A549 (cell line): Measurements from ENCODE around the gene MYMK. TPM values are rescaled to one million over a fixed set of nuclear protein-coding genes. Genes with fewer than 3 reads are reported as not detected.

Source experiments
- ATAC-seq, 2 experiments: fragments of 200-7000 bp in 1 of 2; fragments of >200 bp in 1 of 2; cut with Nextera tagmentation in 1 of 2; cut with Tn5 transposase in 1 of 2; 3 replicates each; pipeline versions ENCODE4 v1.8.0 to v1.9.1; 2018 to 2020; ENCODE audit warnings: mild to moderate bottlenecking in 1 of 2, moderate library complexity in 1 of 2
- CTCF ChIA-PET: fragments of 300-600 bp; sonication (Branson Sonifier 250); formaldehyde crosslinking; extraction: SDS; loops from one replicate; lab custom pipeline; 2021; ENCODE audit warnings: antibody characterized with exemption, inconsistent platforms; lab: Yijun Ruan, JAX
- POLR2A ChIA-PET: fragments of 350-600 bp; formaldehyde crosslinking; extraction: SDS; loops from one replicate; lab custom pipeline; 2021; ENCODE audit warnings: antibody characterized with exemption, inconsistent platforms; lab: Yijun Ruan, JAX
- DNase-seq, 2 experiments: peaks; one replicate each; pipeline versions ENCODE4 v3.0.0 to v3.0.0-alpha.2; 2011 to 2016; ENCODE audit warnings: low read depth in 1 of 2, low spot score in 1 of 2
- FAIRE-seq: peaks from 2 replicates; lab custom pipeline; 2011; peaks lifted over from hg19 to GRCh38; lab: Jason Lieb, UNC
- H3K27ac ChIP-seq, 2 experiments: fragments of >200 bp; sonication (Bioruptor Twin); formaldehyde crosslinking; 3 replicates each; pipeline ENCODE4 v1.5.1; 2016 to 2017
- H3K4me1 ChIP-seq: fragments of >200 bp; sonication (Bioruptor Twin); formaldehyde crosslinking; 3 replicates; pipeline ENCODE4 v1.6.1; 2016
- H3K4me2 ChIP-seq: fragments of >200 bp; sonication (Bioruptor Twin); formaldehyde crosslinking; 3 replicates; pipeline ENCODE4 v1.6.1; 2016
- H3K4me3 ChIP-seq: fragments of >200 bp; sonication (Bioruptor Twin); formaldehyde crosslinking; 3 replicates; pipeline ENCODE4 v1.5.1; 2016
- H3K9me3 ChIP-seq: fragments of >200 bp; sonication (Bioruptor Twin); formaldehyde crosslinking; 3 replicates; pipeline ENCODE4 v1.6.1; 2016
- ATOH8 ChIP-seq: fragments of 250-450 bp; sonication (Bioruptor Pico); IDR thresholded peaks from 2 replicates; pipeline ENCODE4 v1.5.0; 2020; ENCODE audit warnings: low read depth, mild to moderate bottlenecking, moderate library complexity
- CEBPB ChIP-seq, 2 experiments: fragments of >200 bp in 1 of 2; sonication (Bioruptor Twin) in 1 of 2; formaldehyde crosslinking in 1 of 2; IDR thresholded peaks; 2 replicates each; pipeline ENCODE4 v1.6.1; 2012 to 2016
- ELK1 ChIP-seq: fragments of 150-350 bp; IDR thresholded peaks from 2 replicates; pipeline ENCODE4 v1.6.1; 2014; ENCODE audit warnings: low read depth, mild to moderate bottlenecking, low read length
- FOSL2 ChIP-seq, 2 experiments: fragments of 450-650 bp in 1 of 2; fragments of >200 bp in 1 of 2; sonication (Bioruptor Twin) in 1 of 2; formaldehyde crosslinking; IDR thresholded peaks; 2 replicates each; pipeline versions ENCODE4 v1.5.0 to v1.6.1; 2016 to 2020; ENCODE audit warnings: mild to moderate bottlenecking in 1 of 2, moderate library complexity in 1 of 2
- GATA3 ChIP-seq: IDR thresholded peaks from 2 replicates; pipeline ENCODE4 v1.6.1; 2012; ENCODE audit warnings: borderline replicate concordance
- HMGXB4 ChIP-seq: fragments of 250-450 bp; sonication (Bioruptor Pico); IDR thresholded peaks from 2 replicates; pipeline ENCODE4 v1.5.0; 2021; ENCODE audit warnings: mild to moderate bottlenecking, moderate library complexity, borderline replicate concordance
- JUN ChIP-seq, 2 experiments: fragments of >200 bp; sonication (Bioruptor Twin); formaldehyde crosslinking; IDR thresholded peaks; 2 replicates in 1 of 2; 3 replicates in 1 of 2; pipeline ENCODE4 v1.6.1; 2016 to 2017
- KDM1A ChIP-seq: fragments of 200-600 bp; sonication (generic); IDR thresholded peaks from 2 replicates; pipeline ENCODE4 v1.6.1; 2016; ENCODE audit warnings: low read depth, mild to moderate bottlenecking
- KDM5A ChIP-seq: fragments of 200-600 bp; sonication (generic); IDR thresholded peaks from 2 replicates; pipeline ENCODE4 v1.6.1; 2016; ENCODE audit warnings: antibody characterized with exemption, mild to moderate bottlenecking
- MAX ChIP-seq: IDR thresholded peaks from 2 replicates; pipeline ENCODE4 v1.6.1; 2012
- MAZ ChIP-seq: fragments of 150-350 bp; IDR thresholded peaks from 2 replicates; pipeline ENCODE4 v1.6.1; 2014; ENCODE audit warnings: antibody characterized with exemption, low read depth, low read length, borderline replicate concordance
- NFE2L2 ChIP-seq: fragments of 150-350 bp; conservative IDR thresholded peaks from 2 replicates; pipeline ENCODE4 v1.6.1; 2014; ENCODE audit warnings: low read length
- NPAS2 ChIP-seq: fragments of 250-450 bp; sonication (Bioruptor Pico); IDR thresholded peaks from 2 replicates; pipeline ENCODE4 v1.8.0; 2022; ENCODE audit warnings: mild to moderate bottlenecking, moderate library complexity, borderline replicate concordance
- NR3C1 ChIP-seq: fragments of >200 bp; sonication (Bioruptor Twin); formaldehyde crosslinking; IDR thresholded peaks from 3 replicates; pipeline ENCODE4 v1.6.1; 2017
- PHF8 ChIP-seq: fragments of 200-600 bp; sonication (generic); IDR thresholded peaks from 2 replicates; pipeline ENCODE4 v1.6.1; 2016; ENCODE audit warnings: low read depth, mild to moderate bottlenecking, antibody characterized with exemption, moderate library complexity, borderline replicate concordance
- POLR2A ChIP-seq: IDR thresholded peaks from 2 replicates; pipeline ENCODE4 v1.6.1; 2012; ENCODE audit warnings: mild to moderate bottlenecking, low read length
- POLR2AphosphoS2 ChIP-seq: conservative IDR thresholded peaks from 2 replicates; pipeline ENCODE4 v1.6.1; 2012; ENCODE audit warnings: low read length, improper control_type of control experiment, inconsistent platforms
- RARB ChIP-seq: fragments of 250-450 bp; sonication (Bioruptor Pico); IDR thresholded peaks from 2 replicates; pipeline ENCODE4 v1.8.0; 2021; ENCODE audit warnings: mild to moderate bottlenecking, moderate library complexity
- REST ChIP-seq: fragments of 200-600 bp; sonication (generic); IDR thresholded peaks from 2 replicates; pipeline ENCODE4 v1.6.1; 2016; ENCODE audit warnings: antibody characterized with exemption, mild to moderate bottlenecking, moderate library complexity
- RNF2 ChIP-seq: fragments of 200-600 bp; sonication (generic); IDR thresholded peaks from 2 replicates; pipeline ENCODE4 v1.6.1; 2016; ENCODE audit warnings: low read depth, mild to moderate bottlenecking, antibody characterized with exemption, moderate library complexity, borderline replicate concordance
- TFCP2L1 ChIP-seq: fragments of 250-450 bp; sonication (Bioruptor Pico); IDR thresholded peaks from 2 replicates; pipeline ENCODE4 v1.5.0; 2021; ENCODE audit warnings: mild to moderate bottlenecking
- ZC3H11A ChIP-seq: fragments of 450-650 bp; IDR thresholded peaks from 2 replicates; pipeline ENCODE4 v1.6.1; 2014; ENCODE audit warnings: antibody characterized with exemption, mild to moderate bottlenecking
- ZFP36 ChIP-seq: fragments of 450-650 bp; IDR thresholded peaks from 2 replicates; pipeline ENCODE4 v1.6.1; 2014; ENCODE audit warnings: borderline replicate concordance; ENCODE audit not compliant: partially characterized antibody
- WGBS: methylation state at CpG from one replicate; pipeline ENCODE4 v1.1.6; 2017; ENCODE audit errors: missing lambda C conversion rate; 5-methylcytosine and 5-hydroxymethylcytosine counted together
- polyA plus RNA-seq, 4 experiments: library from polyadenylated mRNA; depleted of rRNA in 3 of 4; stranded (reverse); fragments of >200 nt; fragmentation: RNase III in 1 of 4; extraction: RNeasy Plus Mini Kit Qiagen cat#74134 plus additional on column Dnase treatment in 1 of 4; gene quantifications; 2 replicates in 3 of 4; 3 replicates in 1 of 4; pipeline ENCODE4 v1.2.3, GENCODE V29; 2011 to 2017

MYMK gene
- polyA plus RNA-seq, 2 of the 4 experiments (the other 2 are of a cell fraction): not detected

- 0 out of 3 replicates have a peak, but pooled peaks cover 3% of the 10 kb centered on the region for H3K4me1 ChIP-seq
- no peaks in the 10 kb centered on the region for H3K9me3 ChIP-seq
- CTCF ChIA-PET: interaction anchor here (0.5 to 7.6 kb wide), 34 partner anchors 8 to 1948 kb away, joined by 3 to 76 read pairs (median 4); partner anchors contain the start of gene CACFD1
- peak overlapping the region; percentile 33; the same call in 1 of the 3 replicates for H3K4me2 ChIP-seq
- peak; percentile 53 to 73; a peak in 4 of 6 replicates for ATAC-seq
- no peak for TF ChIP-seq HMGXB4
- no peak for TF ChIP-seq FOSL2 (IDR thresholded peaks at IDR 0.05)
- TF ChIP-seq FOSL2 (CRISPR knock-in tag; IDR thresholded peaks at IDR 0.05): no peak
- TF ChIP-seq GATA3: no peak
- no peak for TF ChIP-seq NFE2L2
- TF ChIP-seq KDM1A: no peak
- POLR2A ChIA-PET: interaction anchor here (0.9 to 1.0 kb wide), 2 partner anchors 26 to 125 kb away, joined by 3 read pairs; partner anchors contain the start of gene CACFD1
- FAIRE-seq: no peak
- H3K4me3 ChIP-seq: no peak overlapping the region
- 0 out of 6 replicates have a peak overlapping the region, but pooled peaks of 1 of the 2 experiments have one; percentile 38 for H3K27ac ChIP-seq
- WGBS: 54% methylated on average over 25 of the region's 25 CpGs
- peak in 1 of 2 experiments; percentile 37 for DNase-seq
Measured at GRCh38 chr9:133485531-133486260, 39.1 kb downstream of the MYMK start.

- ChIA-PET CTCF (interaction anchor here (0.5 to 7.6 kb wide), 25 partner anchors 8 to 1949 kb away, joined by 3 to 76 read pairs (median 4); partner anchors contain the start of genes ADAMTS13 and CACFD1), POLR2A (no interaction called here)
- DNase-seq (no peak), FAIRE-seq (no peak), ATAC-seq (peak in 1 of 2 experiments; percentile 11; a peak in 2 of 6 replicates)
- Histone ChIP-seq H3K9me3 (no peaks in the 10 kb centered on the region), H3K27ac (no peak overlapping the region), H3K4me2 (no peak overlapping the region), H3K4me1 (peaks cover 4% of the 10 kb centered on the region; the same call in 2 of the 3 replicates), H3K4me3 (no peak overlapping the region)
- 67% methylated on average over 13 of the region's 22 CpGs for WGBS
- TF ChIP-seq KDM5A (no peak), REST (no peak), MAZ (no peak), CEBPB (IDR thresholded peaks at IDR 0.05) (no peak), ZC3H11A (no peak)
Measured at GRCh38 chr9:133484671-133485437, 39.9 kb downstream of the MYMK start.

- WGBS: 72% methylated on average over 9 of the region's 9 CpGs
- Histone ChIP-seq H3K4me3 (no peak overlapping the region), H3K4me1 (peaks cover 8% of the 10 kb centered on the region; the same call in 2 of the 3 replicates), H3K27ac (no peak overlapping the region), H3K4me2 (no peak overlapping the region), H3K9me3 (no peaks in the 10 kb centered on the region)
- FAIRE-seq: no peak
- DNase-seq: no peak
- ChIA-PET POLR2A (no interaction called here), CTCF (interaction anchor here (0.6 to 7.6 kb wide), 12 partner anchors 10 to 462 kb away, joined by 3 to 76 read pairs (median 3); no protein-coding TSS in a partner anchor)
- ATAC-seq: no peak
- no peak for TF ChIP-seq NPAS2 (CRISPR knock-in tag)
- no peak for TF ChIP-seq NR3C1
- TF ChIP-seq TFCP2L1 (CRISPR knock-in tag): no peak
- no peak for TF ChIP-seq ELK1
- no peak for TF ChIP-seq JUN (IDR thresholded peaks at IDR 0.05)
- TF ChIP-seq POLR2A: no peak
- TF ChIP-seq MAX: no peak
- no peak for TF ChIP-seq ZFP36
- TF ChIP-seq FOSL2 (IDR thresholded peaks at IDR 0.05): no peak
- no peak for TF ChIP-seq FOSL2 (CRISPR knock-in tag; IDR thresholded peaks at IDR 0.05)
- TF ChIP-seq RARB: no peak
- TF ChIP-seq POLR2AphosphoS2: no peak
- no peak for TF ChIP-seq PHF8
- TF ChIP-seq RNF2: no peak
- no peak for TF ChIP-seq ATOH8 (CRISPR knock-in tag)
Measured at GRCh38 chr9:133483611-133484010, 41.1 kb downstream of the MYMK start.
